DLD1 (cell line): Measurements from ENCODE around the gene KIF22.

ENCODE experiments used
- in situ Hi-C: cut with HindIII; loops from 2 replicates; pipeline ENCODE4 v1.10.0; 2017; ENCODE audit warnings: low sequenced_read_pairs

KIF22 gene

GRCh38 chr16:29834079-29834478 is 43.5 kb downstream of the KIF22 start:
- in situ Hi-C loops: no loop called here

DNA sequence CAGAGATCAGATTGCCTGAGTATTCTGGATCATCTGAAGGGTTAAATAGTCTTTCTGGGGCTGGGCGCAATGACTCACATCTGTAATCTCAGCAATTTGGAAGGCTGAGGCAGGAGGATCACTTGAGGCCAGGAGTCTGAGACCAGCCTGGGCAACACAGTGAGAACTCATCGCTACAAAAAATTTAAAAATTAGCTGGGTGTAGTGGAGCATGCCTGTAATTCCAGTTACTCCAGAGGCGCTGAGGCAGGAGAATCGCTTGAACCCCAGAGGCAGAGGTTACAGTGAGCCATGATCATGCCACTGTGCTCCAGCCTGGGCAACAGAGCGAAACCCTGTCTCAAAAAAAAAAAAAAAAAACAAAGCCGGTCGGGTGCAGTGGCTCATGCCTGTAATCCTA is 45.4 kb downstream of the KIF22 start:
- in situ Hi-C loops: no loop called here

DNA sequence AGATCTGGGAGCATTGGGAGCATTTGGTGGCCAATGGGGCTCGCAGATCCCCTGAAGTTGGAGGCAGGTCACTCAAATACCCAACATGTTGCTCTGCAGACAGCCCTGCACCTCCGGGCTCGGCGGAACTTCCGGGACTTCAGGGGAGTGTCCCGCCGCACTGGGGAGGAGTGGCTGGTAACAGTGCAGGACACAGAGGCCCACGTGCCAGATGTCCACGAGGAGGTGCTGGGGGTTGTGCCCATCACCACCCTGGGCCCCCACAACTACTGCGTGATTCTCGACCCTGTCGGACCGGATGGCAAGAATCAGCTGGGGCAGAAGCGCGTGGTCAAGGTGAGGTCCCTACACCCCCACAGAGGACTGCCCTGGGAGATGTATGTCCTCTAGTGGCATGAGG is 46.1 kb downstream of the KIF22 start:
- in situ Hi-C loops: no loop called here

- in situ Hi-C loops: no loop called here
Measured at GRCh38 chr16:29837841-29838240, 47.3 kb downstream of the KIF22 start.

DNA sequence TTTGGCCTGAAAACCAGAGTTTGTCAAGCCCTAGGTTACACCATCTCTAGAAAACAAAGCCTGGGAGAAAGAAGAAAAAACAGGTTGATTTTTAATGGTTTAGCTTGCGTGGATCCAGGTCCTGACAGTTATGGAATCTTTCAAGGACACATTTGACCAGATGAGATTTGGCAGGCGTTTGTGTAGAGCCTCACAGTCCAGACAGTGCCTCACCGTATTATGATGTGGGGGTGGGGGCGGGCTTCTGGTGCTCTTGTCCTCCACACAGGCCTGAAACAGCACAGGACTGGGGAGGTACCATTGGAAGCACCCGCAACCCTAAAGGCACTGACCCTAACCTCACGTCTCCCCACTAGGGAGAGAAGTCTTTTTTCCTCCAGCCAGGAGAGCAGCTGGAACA is 49.3 kb downstream of the KIF22 start:
- in situ Hi-C loops: no loop called here

DNA sequence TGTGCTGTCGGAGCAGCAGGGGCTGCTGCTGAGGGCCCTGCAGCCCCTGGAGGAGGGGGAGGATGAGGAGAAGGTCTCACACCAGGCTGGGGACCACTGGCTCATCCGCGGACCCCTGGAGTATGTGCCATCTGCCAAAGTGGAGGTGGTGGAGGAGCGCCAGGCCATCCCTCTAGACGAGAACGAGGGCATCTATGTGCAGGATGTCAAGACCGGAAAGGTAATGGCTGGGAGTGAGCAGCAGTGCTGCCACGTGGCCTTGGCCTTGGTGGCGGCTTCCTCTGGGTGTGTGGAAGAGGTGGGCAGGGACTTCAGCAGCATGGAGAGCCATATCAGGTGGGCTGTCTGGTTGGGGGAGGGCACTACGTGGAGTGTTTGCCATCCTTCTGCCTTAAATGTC is 49.7 kb downstream of the KIF22 start:
- in situ Hi-C loops: no loop called here

DNA sequence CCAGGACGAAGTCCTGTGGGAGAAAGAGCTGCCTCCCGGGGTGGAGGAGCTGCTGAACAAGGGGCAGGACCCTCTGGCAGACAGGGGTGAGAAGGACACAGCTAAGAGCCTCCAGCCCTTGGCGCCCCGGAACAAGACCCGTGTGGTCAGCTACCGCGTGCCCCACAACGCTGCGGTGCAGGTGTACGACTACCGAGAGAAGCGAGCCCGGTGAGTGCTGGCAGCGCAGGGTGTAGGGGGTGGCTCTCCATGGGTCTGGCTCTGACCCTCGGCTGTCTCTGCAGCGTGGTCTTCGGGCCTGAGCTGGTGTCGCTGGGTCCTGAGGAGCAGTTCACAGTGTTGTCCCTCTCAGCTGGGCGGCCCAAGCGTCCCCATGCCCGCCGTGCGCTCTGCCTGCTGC is 51.1 kb downstream of the KIF22 start:
- in situ Hi-C loops: no loop called here

- in situ Hi-C loops: no loop called here
Measured at GRCh38 chr16:29842732-29843346, 52.3 kb downstream of the KIF22 start.

DNA sequence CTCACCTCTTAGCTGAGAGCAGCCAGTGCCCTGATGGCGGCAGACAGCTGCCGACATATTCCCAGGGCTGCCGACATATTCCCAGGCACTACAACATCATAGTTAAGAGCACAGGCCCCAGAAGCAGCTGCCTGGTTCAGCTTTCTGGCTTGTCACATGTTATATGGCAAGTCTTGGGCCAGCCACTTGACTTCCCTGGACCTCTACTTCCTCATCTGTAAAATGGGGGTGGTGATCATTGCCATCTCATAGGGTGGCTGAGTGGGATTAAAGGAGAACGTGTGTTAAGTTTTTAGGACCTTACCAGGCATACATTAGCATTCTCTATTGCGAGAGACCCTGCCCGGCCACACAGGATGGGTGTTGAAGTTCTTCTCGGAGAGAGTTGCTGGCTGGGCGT is 53.4 kb downstream of the KIF22 start:
- in situ Hi-C loops: no loop called here

DNA sequence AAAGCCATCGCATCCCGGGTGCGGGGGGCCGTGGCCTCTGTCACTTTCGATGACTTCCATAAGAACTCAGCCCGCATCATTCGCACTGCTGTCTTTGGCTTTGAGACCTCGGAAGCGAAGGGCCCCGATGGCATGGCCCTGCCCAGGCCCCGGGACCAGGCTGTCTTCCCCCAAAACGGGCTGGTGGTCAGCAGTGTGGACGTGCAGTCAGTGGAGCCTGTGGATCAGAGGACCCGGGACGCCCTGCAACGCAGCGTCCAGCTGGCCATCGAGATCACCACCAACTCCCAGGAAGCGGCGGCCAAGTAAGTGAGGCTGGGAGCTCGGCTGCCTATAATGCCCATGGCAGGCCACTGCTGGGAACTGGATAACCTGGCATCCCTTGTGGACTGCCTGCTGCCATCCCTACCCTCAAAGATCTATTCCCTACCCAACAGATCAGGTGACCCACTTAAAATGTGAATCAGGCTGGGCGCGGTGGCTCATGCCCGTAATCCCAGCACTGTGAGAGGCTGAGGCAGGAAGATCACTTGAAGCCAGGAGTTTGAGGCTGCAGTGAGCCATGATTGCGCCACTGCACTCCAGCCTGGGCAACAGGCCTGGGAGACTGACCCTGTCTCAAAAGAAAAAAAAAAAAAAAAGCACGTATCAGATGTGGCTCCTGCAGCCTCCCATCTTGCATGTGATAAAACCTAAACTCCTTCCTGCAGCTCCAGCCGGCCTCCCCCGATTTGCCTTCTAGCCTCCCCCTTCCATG is 54.2 kb downstream of the KIF22 start:
- in situ Hi-C loops: no loop called here

GRCh38 chr16:29845656-29846055 is 55.1 kb downstream of the KIF22 start:
- in situ Hi-C loops: no loop called here

DNA sequence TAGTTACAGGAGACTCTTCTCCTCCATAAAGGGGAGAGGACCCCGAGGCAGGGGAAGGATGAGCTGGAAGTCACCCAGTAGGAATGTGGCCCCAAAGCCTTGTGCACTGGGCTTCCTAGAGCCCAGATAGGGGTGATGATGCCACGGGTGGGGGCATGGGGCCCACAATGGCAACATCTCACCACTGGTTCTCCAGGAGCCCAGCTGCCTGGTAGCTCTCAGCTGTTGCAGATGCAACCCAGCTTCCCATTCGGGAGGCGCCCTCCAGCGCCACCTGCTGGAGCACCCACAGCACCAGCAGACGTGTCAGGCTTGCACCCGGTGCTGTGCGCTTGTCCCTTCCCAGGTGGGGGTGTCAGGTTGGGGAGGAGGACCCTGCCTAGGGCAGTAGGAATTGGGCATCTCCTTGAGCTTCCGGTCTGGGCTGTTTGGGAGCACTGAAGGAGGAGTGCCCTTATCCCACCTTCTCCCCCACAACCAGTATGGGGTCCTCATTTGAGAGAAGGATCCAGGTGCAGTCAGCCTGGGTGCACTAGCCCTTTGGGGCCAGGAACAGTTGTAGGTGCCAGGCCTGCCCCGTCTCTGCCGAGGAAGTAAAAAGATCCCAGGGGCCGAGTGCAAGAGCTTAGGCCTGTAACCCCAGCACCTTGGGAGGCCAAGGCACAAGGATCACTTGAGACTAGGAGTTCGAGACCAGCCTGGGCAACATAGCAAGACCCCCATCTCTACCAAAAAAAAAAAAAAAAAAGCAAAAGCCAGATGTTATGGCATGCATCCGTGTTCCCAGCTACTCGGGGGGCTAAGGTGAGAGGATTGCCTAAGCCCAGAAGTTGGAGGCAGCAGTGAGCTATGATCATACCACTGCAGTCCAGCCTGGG is 58.1 kb downstream of the KIF22 start:
- in situ Hi-C loops: no loop called here

DNA sequence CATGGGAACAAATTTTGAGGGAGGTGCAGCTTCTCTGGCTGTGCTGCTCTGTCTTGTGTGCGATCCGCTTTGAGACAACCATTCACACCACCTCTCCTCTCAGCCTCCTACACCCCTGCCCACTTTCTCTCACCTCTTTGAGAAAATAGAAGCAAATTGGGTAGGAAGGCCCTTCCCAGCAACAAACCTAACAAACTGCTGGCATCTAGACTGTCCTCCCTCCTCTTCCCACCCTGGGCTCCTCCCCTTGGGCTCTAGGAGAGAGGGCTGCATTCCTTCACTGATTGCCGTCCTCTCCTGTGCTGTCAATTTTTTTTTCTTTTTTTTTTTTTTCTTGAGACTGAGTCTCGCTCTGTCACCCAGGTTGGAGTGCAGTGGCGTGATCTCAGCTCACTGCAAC is 59.0 kb downstream of the KIF22 start:
- in situ Hi-C loops: no loop called here

- in situ Hi-C loops: no loop called here
Measured at GRCh38 chr16:29850998-29851397, 60.4 kb downstream of the KIF22 start.

GRCh38 chr16:29852654-29853053 is 62.1 kb downstream of the KIF22 start:
- in situ Hi-C loops: no loop called here

DNA sequence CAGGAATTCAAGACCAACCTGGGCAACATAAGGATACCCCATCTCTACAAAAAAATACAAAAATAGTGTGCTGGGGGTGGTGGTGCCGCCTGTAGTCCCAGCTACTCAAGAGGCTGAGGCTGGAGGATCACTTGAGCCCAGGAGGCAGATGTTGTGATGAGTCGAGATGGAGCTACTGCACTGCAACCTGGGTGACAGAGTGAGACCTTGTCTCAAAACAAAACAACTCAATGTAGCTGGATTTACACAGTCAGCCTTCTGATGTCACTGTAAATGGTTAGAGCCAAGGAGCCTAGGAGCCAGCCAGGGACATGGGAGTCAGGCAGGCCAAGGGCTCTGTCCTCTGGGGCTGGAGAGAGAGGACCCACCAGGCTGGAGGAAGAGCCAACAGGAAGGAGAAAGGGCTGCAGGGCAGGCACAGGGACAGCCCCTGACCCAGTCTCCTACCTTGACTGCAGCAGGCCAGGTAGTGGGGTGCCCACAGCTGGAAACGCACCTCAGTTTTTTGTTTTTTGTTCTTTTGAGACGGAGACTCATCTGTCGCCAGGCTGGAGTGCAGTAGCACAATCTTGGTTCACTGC is 64.1 kb downstream of the KIF22 start:
- in situ Hi-C loops: no loop called here
